Stimulated activated CD4-positive, alpha-beta T cell treated with anti-CD3 and anti-CD28 coated beads, Interleukin-15, amount 100 ng/mL, for 1 hour (primary cell): ENCODE data around the gene DBET.
A peak's percentile ranks its signal among the peaks of the same experiment; 100 is the strongest.
"Not testable (repeated sequence)": the region's sequence is repeated elsewhere in the genome, so short reads cannot be mapped to it uniquely, and the experiment has no call there.

Source experiments
- DNase-seq, 2 donors: peaks; one replicate each; pipeline ENCODE4 v3.0.0-alpha.2; 2020; ENCODE audit warnings: low read depth in 1 of 2, low spot score in 1 of 2

The DBET gene

DNA sequence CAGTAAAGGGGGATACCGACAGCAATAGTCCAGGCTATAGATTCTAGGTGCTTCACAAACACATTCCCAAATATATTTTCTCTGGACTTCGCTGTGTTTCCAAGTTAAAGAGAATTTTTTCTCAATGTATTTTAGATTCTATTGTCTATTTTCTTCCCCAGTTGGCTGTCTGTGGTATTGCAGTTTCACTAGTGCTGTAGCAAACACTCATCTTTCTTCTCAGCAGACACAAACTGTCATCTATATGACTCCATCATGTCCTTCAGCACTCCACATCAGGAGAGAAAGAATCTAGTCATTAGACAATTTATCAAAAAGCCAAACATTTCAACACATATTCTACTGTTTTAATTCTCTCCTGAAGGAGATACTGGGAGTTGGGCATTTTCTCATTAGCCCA, at the start of gene DBET:
Gene DBET (plus strand): TSS at position 161 of the 400 bp plus-strand sequence.
- DNase-seq, result not testable (repeated sequence)

DNA sequence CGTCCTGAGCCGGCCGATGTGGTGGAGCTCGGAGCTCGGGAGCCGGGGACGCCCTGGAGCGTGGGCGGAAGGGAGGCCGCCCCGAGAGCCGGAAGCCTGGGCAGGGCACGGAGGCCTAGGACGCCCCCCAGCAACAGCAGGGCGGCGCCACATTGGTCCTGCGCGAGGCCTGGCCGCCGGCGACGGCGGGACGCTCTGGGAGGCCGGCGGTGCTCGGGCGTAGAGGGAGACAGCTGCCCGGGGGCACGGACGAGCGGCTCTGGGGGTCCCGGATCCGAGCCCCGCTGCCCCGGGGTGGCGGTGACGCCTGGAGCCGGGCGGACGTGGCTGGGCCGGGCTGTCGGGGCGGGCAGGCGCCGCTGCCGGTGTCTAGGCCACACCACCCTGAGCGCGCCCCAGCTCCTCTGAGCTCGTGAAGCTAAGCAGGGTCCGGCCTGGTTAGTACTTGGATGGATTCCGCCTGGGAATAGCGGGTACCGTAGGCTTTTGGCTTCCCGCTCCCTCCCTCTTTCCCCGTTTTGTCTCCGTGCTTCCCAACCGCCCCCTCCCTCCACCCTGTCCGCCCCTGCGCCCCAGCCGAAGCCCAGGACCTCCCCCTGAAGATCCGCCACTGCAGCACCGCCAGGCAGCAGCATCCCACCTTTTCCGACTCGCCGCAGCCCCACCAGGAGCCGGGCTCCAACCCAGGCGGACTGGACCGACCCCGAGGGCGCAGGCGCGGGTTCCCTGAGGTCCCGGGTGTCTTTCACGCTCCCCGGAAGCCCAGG, 49.3 kb upstream of the DBET start:
- DNase-seq, result no peak

DNA sequence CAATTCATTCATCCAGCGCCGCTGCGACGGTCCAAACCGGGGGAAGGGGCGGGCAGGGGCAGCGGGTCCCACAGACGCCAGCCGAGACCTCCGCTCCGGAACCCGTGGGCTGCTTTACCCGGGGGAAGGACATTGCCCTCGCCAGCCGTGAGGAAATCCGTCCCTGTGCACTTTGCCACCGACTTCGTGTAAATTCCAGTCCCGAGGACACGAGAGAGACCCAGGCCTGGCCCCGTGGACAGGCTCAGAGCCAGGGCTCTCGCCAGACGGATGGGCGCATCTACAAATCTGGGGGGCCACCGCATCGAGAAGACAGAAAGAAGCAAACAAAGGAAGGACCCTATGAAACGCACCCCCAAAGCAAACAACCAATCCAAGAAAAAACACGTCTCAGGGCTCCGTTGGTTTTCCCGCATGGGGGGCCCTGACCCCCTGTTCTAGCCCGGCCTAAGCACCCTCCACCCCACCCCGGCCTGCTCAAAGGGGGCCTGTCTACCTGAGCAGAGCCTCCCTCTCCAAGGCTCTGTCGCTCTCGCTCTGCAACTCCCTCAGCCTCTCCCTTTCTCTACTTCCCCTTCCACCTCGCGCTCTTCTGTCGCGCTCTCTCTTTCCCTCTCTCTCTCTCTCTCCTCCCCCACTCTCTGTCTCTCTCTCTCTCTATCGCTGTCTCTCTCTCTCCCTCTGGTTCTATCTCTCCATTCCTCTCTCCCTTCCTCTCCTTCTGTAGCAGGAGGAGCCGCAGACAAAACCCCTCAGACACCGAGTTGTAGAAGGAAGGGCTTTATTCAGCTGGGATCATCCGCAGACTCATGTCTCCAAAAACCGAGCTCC, 48.5 kb upstream of the DBET start:
- no peak for DNase-seq

DNA sequence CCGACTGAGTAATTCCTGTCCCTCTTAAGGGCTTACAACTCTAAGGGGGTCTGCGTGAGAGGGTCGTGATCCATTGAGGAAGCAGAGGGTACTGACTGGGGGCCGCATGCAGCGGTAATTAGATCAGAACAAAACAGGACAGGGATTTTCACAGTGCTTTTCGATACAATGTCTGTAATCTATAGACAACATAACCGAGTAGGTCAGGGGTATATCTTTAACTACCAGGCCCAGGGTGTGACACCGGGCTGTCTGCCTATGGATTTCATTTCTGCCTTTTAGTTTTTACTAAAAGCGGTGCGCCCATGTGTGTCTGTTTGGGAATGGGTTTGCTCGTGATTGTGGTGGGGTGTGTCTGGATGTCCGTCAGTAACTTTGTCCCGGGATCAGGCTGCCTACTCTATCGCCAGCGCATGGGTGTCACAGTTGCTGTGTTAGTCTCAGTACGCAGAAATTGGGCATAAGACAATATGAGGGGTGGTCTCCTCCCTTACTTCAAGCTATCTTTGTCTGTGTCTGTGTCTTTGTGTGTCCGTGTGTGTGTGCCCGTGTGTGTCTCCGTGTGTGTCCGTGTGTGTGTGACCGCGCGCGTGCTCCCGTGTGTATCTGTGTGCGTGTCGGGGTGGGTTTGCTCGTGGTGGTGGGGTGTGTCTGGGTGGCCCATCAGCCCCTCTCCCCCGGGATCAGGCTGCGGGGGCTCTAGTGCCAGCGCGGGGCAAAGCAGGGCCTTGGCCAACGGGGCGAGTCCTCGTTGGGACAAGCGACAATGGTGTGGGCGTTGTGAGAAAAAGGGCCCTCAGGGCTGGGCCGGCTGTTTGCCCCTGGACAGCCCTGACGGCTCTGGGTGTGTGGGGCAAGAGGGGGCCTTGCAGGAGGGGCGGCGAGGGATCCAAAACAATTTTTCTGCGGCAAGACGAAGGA, 47.7 kb upstream of the DBET start:
- no peak for DNase-seq

DNA sequence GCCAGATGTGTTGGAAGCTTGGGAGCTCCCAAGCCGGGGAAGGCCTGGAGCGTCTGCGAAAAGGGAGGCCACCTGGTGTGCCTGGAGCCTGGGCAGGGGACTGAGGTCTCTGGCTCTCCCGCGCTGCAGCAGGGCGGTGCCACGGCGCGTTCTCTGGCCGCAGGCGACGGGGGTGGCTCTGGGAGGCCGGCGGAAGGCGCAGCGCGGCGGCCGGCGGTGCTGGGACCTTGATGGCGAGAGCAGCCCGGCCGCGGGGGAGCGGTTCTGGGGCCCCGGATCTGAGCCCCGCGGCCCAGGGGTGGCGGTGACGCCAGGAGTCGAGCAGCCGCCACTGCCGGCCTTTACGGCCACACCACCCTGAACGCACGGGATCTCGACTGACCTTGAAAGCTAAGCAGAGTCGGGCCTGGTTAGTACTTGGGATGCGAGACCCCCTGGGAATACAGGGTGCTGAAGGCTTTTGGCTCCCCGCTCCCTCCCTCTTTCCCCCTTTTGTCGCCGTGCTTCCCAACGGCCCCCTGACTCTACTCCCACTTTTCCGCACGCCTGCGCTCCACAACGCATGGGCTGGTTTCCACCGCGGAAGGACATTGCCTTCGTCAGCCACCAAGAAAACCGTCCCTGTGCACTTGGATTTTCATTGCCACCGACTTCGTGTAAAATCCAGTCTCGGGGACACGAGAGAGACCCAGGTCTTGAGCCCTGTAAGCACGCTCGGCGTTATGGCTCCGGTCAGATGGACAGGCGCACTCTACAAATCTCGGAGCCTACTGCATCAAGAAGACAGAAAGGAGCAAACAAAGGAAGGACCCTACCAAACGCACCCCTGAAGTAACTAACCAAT, 46.7 kb upstream of the DBET start:
- no peak for DNase-seq

DNA sequence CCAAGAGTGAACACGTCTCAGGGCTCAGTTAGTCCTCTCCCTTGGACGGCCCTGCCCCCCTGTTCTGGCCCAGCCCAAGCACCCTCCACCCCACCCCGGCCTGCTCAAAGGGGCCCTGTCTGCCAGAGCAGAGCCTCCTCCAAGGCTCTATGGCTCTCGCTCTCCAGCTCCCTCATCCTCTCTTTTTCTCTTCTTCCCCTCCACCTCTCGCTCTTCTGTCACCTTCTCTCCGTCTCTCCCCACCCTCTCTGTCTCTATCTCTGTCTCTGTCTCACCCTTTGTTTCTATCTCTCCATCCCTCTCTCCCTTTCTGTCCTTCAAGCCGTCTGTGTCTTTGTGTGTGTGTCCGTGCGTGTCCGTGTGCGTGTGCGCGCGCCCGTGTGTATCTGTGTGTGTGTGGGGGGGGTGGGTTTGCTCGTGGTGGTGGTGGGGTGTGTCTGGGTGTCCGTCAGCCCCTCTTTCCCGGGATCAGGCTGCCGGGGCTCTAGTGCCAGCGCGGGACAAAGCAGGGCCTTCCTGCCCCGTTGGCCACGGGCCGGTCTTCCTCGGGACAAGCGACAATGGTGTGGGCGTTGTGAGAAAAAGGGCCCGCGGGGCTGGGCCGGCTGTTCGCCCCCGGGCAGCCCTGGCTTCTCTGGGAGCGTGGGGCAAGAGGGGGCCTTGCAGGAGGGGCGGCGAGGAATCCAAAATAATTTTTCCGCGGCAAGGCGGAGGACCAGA, 45.9 kb upstream of the DBET start:
- no peak for DNase-seq

DNA sequence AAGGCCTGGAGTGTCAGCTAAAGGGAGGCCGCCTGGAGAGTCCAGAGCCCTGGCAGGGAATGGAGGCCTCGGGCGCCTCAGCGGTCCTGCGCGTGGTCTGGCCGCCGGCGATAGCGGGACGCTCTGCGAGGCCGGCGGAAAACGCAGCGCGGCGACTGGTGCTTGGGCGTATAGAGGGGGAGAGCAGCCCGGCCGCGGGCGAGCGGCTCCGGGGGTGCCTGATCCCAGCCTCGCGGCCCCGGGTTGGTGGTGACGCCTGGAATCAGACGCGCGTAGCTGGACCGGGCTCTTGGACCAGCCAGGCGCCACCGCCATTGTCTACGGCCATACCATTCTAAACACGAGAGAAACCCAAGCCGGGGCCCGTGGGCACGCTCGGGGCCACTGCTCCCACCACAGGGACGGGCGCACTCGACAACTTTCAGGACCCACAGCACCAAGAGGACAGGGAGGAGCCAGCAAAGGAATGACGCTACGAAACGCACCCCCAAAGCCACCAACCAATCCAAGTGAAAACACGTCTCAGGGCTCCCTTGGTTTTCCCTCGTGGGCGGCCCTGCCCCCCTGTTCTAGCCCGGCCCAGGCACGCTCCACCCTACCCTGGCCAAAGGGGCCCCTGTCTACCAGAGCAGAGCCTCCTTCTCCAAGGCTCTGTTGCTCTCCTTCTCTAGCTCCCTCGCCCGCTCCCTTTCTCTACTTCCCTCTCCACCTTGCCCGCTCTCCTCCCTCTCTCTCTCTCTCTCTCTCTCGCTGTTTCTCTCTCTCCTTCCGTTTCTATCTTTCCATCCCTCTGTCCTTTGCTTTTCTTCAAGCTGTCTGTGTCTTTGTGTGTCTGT, 45.1 kb upstream of the DBET start:
- no peak for DNase-seq

DNA sequence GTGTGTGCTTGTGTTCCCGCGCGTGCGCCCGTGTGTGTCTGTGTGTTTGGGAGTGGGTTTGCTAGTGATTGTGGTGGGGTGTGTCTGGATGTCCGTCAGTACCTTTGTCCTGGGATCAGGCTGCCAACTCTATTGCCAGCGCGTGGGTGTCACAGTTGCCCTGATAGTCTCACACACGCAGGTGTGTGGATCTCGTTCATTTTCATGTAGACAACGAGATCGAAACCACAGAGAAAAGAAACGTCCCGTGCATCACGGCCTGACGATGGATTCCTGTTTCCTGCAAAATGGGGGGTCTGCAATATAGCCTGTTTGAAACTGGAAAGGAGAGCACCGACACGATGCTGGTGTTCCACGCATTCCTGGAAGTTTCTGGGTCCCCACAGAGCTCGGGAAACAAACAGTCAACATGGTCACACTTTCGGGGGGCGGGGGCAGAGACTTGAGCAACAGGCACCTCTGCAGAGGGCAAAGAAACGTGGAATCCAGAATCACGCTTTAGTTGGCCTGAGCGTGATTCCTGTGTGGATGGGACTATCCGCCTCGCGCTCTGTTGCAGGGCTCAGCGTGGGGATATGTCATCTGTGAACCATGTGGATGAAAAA, 44.3 kb upstream of the DBET start:
- DNase-seq, result not testable (repeated sequence)

DNA sequence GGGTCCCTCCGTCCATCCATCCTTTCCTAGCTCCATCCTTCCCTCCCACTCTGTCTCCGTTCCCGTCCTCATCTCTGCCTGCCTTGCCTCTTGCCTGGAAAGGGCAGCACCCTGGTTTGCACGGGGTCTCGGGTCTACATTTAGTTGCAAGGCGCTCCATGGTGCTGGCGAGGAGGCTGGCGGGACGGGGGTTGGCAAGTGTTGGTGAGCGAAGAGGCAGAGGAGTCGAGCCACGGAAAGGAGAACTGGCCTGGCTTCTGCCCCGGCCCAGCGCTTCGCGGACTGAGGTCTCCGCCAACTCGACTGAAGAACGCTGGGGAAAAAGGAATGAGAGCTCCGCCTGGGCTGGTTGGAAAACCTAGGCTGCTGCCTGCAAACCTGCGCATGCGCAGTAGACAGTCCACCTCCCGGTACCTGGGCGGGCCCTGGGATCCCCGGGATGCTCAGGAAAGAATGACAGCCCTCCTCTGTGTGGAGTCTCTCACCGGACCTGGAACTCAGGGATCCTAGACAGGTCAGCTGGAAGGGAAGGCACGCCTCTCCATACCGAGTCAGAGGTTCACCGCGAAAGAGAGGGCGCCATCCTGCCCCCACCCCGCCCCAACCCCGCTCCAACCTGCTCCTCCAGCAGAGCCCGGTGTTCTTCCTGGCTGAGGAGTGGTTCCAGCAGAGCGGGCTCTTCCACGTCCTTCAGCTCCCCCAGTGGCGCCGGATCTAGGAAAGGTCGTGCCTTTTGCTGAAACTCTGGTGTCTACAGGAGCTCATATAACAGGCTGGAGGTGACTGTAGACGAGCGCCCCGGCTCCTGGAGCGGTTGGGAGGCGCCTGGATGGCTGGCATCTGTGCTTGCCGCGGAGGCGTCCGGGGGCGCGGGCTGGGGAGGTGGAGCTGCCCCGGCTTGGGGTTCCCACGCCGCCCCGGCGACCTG, 43.2 kb upstream of the DBET start:
- peak in 1 of 2 donors; percentile 16 for DNase-seq

DNA sequence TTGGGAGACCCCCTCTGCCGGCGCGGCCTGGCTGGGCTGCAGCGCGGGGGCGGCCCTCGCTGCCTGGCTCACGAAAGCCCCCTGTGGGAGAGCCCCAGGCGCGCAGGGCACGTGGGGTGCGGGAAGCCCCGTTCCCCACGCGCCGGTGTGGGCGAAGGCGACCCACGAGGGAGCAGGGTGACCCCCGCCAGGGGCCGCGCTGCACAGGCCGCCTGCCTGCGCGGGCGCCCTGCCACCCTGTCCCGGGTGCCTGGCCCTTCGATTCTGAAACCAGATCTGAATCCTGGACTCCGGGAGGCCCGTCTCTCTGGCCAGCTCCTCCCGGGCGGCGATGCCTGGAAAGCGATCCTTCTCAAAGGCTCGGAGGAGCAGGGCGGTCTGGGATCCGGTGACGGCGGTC, 42.3 kb upstream of the DBET start:
- not testable (repeated sequence) for DNase-seq

DNA sequence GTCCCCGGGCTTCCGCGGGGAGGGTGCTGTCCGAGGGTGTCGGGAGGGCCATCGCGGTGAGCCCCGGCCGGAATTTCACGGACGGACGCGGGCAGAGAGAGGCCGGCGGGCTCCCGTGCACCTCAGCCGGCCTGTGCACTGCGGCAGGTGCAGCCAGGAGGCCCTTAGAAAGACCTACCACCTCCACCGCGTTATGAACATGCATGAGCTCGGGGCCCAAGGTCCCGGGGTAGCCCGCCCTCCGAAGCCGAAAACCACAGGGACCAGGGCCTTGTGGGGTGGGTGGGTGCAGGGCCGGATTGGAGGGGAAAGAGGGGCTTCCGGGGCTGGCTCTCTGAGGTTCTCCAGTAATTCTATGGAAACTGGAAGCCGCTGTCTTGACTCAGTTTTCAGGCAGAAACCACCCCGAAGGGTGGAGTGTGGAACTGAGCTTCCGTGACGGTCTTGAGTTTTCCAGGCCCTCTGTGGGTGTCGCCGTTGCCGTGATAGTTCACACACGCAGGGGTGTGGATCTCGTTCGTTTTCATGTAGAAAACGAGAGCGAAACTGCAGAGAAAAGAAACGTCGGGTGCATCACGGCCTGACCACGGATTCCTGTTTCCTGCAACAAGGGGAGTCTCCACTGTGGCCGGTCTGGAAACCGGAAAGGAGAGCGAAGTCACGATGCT, 41.6 kb upstream of the DBET start:
- DNase-seq, result not testable (repeated sequence)

DNA sequence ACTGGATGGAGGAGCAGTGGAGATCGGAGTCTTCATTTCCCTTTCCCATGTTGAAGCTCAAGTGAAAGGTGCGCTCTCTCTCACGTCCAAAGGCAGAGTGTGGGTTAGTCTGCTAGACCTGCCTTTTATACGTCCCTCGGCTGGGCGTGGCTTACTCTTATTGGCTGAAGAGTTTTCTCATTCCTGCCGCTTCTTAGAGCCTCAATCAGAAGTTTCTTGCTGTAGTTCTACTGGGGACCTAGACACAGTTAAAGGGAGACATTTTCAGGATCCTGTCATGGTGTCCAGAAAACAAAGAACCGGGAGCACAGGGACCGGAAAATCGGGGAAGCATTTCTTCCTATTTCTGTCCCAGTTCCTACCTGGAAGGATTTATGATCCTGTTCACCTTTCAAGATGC, 37.1 kb upstream of the DBET start, which contains the start of gene FRG2:
Gene FRG2 (minus strand): TSS at position 101 of the 400 bp plus-strand sequence. CDS start 52 bp downstream, at position 49.
- not testable (repeated sequence) for DNase-seq

DNA sequence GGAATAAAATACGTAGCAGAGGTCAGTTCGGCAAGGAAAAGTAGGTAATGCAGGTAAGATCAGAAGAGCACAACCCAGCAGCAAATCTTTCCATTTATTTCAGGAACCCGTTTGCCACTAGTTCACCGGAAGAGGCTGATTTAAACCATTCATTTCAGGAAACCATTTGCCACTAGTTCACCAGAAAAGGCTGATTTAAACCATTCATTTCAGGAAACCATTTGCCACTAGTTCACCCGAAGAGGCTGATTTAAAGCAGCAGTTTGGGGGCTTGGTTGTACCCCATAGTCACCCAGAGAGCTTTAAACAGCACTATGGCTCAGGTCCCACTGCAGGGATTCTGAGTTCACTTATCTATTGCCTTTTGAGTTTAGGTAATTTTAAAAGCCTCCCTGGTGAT, 33.0 kb upstream of the DBET start:
- DNase-seq, result not testable (repeated sequence)

DNA sequence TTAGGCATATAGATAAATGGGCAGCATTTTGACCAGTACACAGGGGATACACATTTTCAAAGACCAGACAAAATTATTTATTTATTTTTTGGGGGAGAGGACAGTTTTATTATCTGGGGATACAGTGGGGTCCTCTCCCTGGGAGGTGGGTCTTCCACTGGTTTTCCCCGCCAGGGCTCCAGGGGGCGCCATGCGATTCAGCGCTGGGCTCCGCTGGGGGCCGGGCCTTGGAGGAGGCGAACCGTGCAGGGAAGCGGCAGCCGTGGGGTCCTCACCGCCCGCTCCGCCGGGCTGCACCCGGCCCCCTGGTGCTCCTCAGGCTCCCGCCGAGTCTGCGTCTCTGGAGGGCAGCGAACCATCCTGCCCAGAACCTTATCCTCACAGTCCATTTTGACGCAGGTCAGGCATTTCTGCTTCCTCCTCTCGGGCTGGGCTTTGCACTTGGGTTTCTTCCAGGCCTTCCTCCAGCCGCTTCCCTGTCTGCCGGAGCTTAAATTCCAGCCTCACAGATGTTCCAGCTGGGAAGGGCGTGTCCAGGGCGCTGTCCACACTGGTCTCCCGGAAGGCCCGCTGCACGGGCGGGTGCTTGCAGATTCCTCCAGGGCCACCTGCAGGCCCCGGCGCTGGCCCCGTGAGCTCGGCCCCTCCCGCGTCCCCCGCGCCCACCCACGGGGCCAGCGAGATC, 26.5 kb upstream of the DBET start:
- not testable (repeated sequence) for DNase-seq

DNA sequence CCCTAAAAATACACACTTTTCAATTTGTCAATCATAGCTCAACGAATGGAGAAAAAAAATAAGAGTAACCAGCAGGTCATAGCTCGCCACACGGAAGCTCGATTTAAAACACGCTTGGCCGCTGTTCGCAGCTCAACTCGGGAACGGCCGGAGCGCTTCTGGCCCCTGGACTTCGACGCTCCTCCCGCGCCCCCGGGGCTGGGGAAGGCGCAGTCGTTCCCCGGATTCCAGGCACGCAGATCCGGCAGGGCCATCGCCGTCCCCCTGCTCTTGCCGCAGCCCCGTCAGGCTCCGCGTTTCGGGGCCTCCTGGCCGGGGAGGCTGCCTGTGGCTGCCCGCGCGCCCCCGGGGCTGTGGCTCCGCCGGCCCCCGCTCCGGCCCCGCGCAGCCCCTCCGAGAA, 23.4 kb upstream of the DBET start:
- not testable (repeated sequence) for DNase-seq

DNA sequence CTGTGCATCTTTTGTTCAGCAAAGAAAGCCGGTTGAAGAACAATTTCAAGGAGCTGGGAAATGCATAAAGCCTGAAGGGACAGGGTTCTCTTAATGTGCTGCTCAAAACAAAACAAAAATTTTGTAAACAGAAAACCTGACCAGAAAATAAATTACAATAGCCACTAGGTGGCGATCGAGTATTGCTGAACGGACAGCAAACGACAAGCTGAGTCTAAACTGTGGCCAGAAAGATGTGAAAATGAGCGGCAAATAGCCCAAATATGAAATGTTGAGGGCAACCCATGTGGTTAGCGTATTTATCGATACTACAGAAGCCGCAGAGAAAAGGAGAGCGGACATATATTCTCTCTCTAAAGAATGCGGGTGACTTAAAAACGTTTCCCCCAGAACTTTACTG, 16.7 kb upstream of the DBET start:
- not testable (repeated sequence) for DNase-seq
